HepG2 (cell line): Measurements from ENCODE around the gene LRP5. TPM values are rescaled to one million over a fixed set of nuclear protein-coding genes. Genes with fewer than 3 reads are reported as not detected.

Experiments
- ADNP ChIP-seq: sonication (generic); formaldehyde crosslinking; IDR thresholded peaks from 2 replicates; pipeline ENCODE4 v1.4.0; 2020; ENCODE audit warnings: missing genetic modification reagents
- FOXC1 ChIP-seq: sonication (generic); formaldehyde crosslinking; IDR thresholded peaks from 2 replicates; pipeline ENCODE4 v1.8.0; 2022; ENCODE audit warnings: mild to moderate bottlenecking, missing genetic modification reagents, borderline replicate concordance
- HOXA7 ChIP-seq: sonication (generic); formaldehyde crosslinking; IDR thresholded peaks from 2 replicates; pipeline ENCODE4 v1.8.1; 2022; ENCODE audit warnings: mild to moderate bottlenecking, missing genetic modification reagents, moderate library complexity
- JUN ChIP-seq: sonication (generic); formaldehyde crosslinking; IDR thresholded peaks from 2 replicates; pipeline ENCODE4 v1.4.0; 2020; ENCODE audit warnings: mild to moderate bottlenecking, missing genetic modification reagents
- MATR3 ChIP-seq: sonication (generic); formaldehyde crosslinking; IDR thresholded peaks from 2 replicates; pipeline ENCODE4 v1.4.0; 2020; ENCODE audit warnings: missing genetic modification reagents
- MIER2 ChIP-seq: IDR thresholded peaks from 2 replicates; pipeline ENCODE4 v1.6.1; 2016; ENCODE audit warnings: missing biosample characterization, missing genetic modification reagents
- SNRNP70 ChIP-seq: fragments of 200-400 bp; formaldehyde crosslinking; IDR thresholded peaks from 2 replicates; pipeline ENCODE4 v1.6.1; 2017; ENCODE audit warnings: mild to moderate bottlenecking, low read depth, low read length, moderate library complexity
- SOX5 ChIP-seq: IDR thresholded peaks from 2 replicates; pipeline ENCODE4 v1.6.1; 2016; ENCODE audit warnings: borderline replicate concordance
- TBX2 ChIP-seq: sonication (generic); formaldehyde crosslinking; IDR thresholded peaks from 2 replicates; pipeline ENCODE4 v1.5.0; 2020; ENCODE audit warnings: missing genetic modification reagents, mild to moderate bottlenecking, borderline replicate concordance
- TP53 ChIP-seq: sonication (generic); formaldehyde crosslinking; conservative IDR thresholded peaks from 2 replicates; pipeline ENCODE4 v1.4.0; 2020; ENCODE audit warnings: missing genetic modification reagents
- ZNF205 ChIP-seq: IDR thresholded peaks from 2 replicates; pipeline ENCODE4 v1.6.1; 2018; ENCODE audit warnings: missing biosample characterization, missing genetic modification reagents
- ZNF468 ChIP-seq: sonication (generic); formaldehyde crosslinking; IDR thresholded peaks from 2 replicates; pipeline ENCODE4 v1.8.0; 2022; ENCODE audit warnings: mild to moderate bottlenecking, moderate library complexity, missing genetic modification reagents
- ZNF644 ChIP-seq: IDR thresholded peaks from 2 replicates; pipeline ENCODE4 v1.6.1; 2016; ENCODE audit warnings: low read depth
- ZNF768 ChIP-seq: sonication (generic); formaldehyde crosslinking; IDR thresholded peaks from 2 replicates; pipeline ENCODE4 v1.4.0; 2020; ENCODE audit warnings: missing genetic modification reagents
- polyA plus RNA-seq, 8 experiments: library from polyadenylated mRNA; depleted of rRNA in 3 of 8; stranded (reverse) in 7 of 8; unstranded in 1 of 8; fragments of >200 nt; fragmentation: Illumina TruSeq in 4 of 8; extraction: Trizol in 4 of 8; gene quantifications; 2 replicates each; pipeline versions ENCODE4 v1.2.1 to v1.2.3, GENCODE V29; 2011 to 2016; ENCODE audit warnings: low read depth in 4 of 8, missing spikeins in 1 of 8, mixed read lengths in 1 of 8; ENCODE audit not compliant: insufficient read depth in 1 of 8
- total RNA-seq, 5 experiments: library from RNA; depleted of rRNA; stranded (reverse); fragments of >200 nt; fragmentation: Illumina TruSeq; extraction: Trizol; gene quantifications; 2 replicates each; pipeline ENCODE4 v1.2.3, GENCODE V29; 2016; ENCODE audit warnings: low read depth in 1 of 5
- TF ChIP-seq, protein P1 (sequence below): sonication (generic); formaldehyde crosslinking; IDR thresholded peaks from 2 replicates; pipeline ENCODE4 v1.5.0; 2020; ENCODE audit warnings: mild to moderate bottlenecking, missing genetic modification reagents
- TF ChIP-seq, protein P2 (sequence below): sonication (generic); formaldehyde crosslinking; IDR thresholded peaks from 2 replicates; pipeline ENCODE4 v1.9.0; 2021; ENCODE audit warnings: missing genetic modification reagents, mild to moderate bottlenecking, borderline replicate concordance
- TF ChIP-seq, protein P3 (sequence below), 2 experiments: sonication (generic) in 1 of 2; formaldehyde crosslinking in 1 of 2; IDR thresholded peaks; 2 replicates each; pipeline versions ENCODE4 v1.4.0 to v1.6.1; 2018 to 2020; ENCODE audit warnings: missing genetic modification reagents in 2 of 2, borderline replicate concordance in 1 of 2, low read depth in 1 of 2, mild to moderate bottlenecking in 1 of 2, missing biosample characterization in 1 of 2
- TF ChIP-seq, protein P4 (sequence below): sonication (generic); formaldehyde crosslinking; IDR thresholded peaks from 2 replicates; pipeline ENCODE4 v1.5.1; 2020; ENCODE audit warnings: mild to moderate bottlenecking, missing genetic modification reagents, moderate library complexity
- TF ChIP-seq, protein P5 (sequence below): sonication (generic); formaldehyde crosslinking; IDR thresholded peaks from 2 replicates; pipeline ENCODE4 v1.4.0; 2020; ENCODE audit warnings: mild to moderate bottlenecking, missing genetic modification reagents

LRP5 gene
- total and polyA plus RNA-seq, 2 of the 13 experiments (the other 11 are each of a cell fraction or from before 2014, with no cell fraction given) = 40.4 to 64.0 TPM

DNA sequence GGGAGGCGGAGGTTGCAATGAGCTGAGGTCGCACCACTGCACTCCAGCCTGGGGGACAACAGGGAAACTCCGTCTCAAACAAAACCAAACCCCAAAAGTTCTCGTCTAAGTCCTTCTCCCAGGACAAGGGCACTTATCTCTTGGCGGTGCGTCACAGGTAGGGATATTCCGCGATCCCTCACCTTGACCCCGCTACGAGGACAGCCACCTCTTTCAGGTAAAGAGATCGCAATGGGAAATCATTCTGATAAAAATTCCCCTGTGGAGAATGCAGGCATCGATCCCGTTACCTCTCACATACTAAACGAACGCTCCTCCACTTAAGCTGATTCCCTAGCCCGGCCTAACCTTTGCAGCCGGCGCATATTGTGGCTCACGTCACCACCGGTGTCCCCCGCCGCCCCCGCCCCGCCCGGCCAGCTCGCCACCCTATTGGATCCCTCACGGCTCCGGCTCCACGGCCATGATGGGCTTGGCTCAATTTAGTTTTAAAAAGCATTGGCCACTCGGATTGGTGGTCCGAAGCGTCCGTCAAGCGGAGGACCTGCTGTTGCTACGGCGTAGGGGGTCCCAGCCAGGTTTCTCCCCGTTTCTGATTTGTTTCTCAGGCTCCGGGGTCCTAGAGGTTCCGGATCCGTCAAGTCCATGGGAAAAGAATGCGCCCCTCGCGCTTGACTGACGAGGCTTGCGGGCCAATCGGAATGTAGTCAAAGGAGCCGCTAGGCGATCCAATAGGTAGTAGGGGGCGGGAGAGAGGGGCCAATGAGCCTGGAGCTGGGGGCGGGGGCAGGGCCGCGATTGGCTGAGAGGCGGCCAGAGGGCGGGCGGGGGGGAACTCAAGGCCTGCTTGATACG is 147.7 kb downstream of the LRP5 start (continued):
- TF ChIP-seq HOXA7 (CRISPR knock-in tag) = no peak
- TF ChIP-seq JUN (CRISPR knock-in tag) = no peak
- TF ChIP-seq, protein P1, sequence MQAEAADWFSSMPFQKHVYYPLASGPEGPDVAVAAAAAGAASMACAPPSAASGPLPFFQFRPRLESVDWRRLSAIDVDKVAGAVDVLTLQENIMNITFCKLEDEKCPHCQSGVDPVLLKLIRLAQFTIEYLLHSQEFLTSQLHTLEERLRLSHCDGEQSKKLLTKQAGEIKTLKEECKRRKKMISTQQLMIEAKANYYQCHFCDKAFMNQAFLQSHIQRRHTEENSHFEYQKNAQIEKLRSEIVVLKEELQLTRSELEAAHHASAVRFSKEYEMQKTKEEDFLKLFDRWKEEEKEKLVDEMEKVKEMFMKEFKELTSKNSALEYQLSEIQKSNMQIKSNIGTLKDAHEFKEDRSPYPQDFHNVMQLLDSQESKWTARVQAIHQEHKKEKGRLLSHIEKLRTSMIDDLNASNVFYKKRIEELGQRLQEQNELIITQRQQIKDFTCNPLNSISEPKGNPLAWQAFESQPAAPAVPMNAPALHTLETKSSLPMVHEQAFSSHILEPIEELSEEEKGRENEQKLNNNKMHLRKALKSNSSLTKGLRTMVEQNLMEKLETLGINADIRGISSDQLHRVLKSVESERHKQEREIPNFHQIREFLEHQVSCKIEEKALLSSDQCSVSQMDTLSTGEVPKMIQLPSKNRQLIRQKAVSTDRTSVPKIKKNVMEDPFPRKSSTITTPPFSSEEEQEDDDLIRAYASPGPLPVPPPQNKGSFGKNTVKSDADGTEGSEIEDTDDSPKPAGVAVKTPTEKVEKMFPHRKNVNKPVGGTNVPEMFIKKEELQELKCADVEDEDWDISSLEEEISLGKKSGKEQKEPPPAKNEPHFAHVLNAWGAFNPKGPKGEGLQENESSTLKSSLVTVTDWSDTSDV (CRISPR knock-in tag) = no peak
- TF ChIP-seq, protein P2, sequence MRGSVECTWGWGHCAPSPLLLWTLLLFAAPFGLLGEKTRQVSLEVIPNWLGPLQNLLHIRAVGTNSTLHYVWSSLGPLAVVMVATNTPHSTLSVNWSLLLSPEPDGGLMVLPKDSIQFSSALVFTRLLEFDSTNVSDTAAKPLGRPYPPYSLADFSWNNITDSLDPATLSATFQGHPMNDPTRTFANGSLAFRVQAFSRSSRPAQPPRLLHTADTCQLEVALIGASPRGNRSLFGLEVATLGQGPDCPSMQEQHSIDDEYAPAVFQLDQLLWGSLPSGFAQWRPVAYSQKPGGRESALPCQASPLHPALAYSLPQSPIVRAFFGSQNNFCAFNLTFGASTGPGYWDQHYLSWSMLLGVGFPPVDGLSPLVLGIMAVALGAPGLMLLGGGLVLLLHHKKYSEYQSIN (CRISPR knock-in tag) = no peak
- TF ChIP-seq, protein P3, sequence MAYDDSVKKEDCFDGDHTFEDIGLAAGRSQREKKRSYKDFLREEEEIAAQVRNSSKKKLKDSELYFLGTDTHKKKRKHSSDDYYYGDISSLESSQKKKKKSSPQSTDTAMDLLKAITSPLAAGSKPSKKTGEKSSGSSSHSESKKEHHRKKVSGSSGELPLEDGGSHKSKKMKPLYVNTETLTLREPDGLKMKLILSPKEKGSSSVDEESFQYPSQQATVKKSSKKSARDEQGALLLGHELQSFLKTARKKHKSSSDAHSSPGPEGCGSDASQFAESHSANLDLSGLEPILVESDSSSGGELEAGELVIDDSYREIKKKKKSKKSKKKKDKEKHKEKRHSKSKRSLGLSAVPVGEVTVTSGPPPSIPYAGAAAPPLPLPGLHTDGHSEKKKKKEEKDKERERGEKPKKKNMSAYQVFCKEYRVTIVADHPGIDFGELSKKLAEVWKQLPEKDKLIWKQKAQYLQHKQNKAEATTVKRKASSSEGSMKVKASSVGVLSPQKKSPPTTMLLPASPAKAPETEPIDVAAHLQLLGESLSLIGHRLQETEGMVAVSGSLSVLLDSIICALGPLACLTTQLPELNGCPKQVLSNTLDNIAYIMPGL (CRISPR knock-in tag; IDR thresholded peaks at IDR 0.05; ENCODE audit: borderline replicate concordance in 1 of 2, low read depth in 1 of 2) = peak; percentile 95 to 96
- no peak for TF ChIP-seq MIER2
- TF ChIP-seq MATR3 (CRISPR knock-in tag) = no peak
- TF ChIP-seq ZNF768 = no peak
- no peak for TF ChIP-seq ZNF468
- peak; percentile 74 for TF ChIP-seq FOXC1
- no peak for TF ChIP-seq ADNP (CRISPR knock-in tag)
- TF ChIP-seq, protein P4, sequence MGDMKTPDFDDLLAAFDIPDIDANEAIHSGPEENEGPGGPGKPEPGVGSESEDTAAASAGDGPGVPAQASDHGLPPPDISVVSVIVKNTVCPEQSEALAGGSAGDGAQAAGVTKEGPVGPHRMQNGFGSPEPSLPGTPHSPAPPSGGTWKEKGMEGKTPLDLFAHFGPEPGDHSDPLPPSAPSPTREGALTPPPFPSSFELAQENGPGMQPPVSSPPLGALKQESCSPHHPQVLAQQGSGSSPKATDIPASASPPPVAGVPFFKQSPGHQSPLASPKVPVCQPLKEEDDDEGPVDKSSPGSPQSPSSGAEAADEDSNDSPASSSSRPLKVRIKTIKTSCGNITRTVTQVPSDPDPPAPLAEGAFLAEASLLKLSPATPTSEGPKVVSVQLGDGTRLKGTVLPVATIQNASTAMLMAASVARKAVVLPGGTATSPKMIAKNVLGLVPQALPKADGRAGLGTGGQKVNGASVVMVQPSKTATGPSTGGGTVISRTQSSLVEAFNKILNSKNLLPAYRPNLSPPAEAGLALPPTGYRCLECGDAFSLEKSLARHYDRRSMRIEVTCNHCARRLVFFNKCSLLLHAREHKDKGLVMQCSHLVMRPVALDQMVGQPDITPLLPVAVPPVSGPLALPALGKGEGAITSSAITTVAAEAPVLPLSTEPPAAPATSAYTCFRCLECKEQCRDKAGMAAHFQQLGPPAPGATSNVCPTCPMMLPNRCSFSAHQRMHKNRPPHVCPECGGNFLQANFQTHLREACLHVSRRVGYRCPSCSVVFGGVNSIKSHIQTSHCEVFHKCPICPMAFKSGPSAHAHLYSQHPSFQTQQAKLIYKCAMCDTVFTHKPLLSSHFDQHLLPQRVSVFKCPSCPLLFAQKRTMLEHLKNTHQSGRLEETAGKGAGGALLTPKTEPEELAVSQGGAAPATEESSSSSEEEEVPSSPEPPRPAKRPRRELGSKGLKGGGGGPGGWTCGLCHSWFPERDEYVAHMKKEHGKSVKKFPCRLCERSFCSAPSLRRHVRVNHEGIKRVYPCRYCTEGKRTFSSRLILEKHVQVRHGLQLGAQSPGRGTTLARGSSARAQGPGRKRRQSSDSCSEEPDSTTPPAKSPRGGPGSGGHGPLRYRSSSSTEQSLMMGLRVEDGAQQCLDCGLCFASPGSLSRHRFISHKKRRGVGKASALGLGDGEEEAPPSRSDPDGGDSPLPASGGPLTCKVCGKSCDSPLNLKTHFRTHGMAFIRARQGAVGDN (CRISPR knock-in tag) = peak; percentile 72
- TF ChIP-seq ZNF205 (CRISPR knock-in tag) = peak; percentile 49; the same call in 1 of the 2 replicates
- TF ChIP-seq SNRNP70 = no peak
- peak; percentile 54; the same call in 1 of the 2 replicates for TF ChIP-seq SOX5 (CRISPR knock-in tag)
- no peak for TF ChIP-seq ZNF644 (CRISPR knock-in tag)
- no peak for TF ChIP-seq TP53 (CRISPR knock-in tag)
- no peak for TF ChIP-seq TBX2
- TF ChIP-seq, protein P5, sequence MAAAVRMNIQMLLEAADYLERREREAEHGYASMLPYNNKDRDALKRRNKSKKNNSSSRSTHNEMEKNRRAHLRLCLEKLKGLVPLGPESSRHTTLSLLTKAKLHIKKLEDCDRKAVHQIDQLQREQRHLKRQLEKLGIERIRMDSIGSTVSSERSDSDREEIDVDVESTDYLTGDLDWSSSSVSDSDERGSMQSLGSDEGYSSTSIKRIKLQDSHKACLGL (CRISPR knock-in tag) = peak; percentile 22; the same call in 1 of the 2 replicates
